Measurements from ENCODE around the gene ZMYND10.
A peak's percentile ranks its signal among the peaks of the same experiment; 100 is the strongest.

The ZMYND10 gene

GRCh38 chr3:50298836-50299637, 46.5 kb downstream of the ZMYND10 start, which contains the start of the genes HYAL3 and NAA80:
Gene HYAL3, minus strand, starts transcription at chr3:50299405. Its CDS starts 3,803 bp downstream, at chr3:50295602.
Gene NAA80, minus strand, starts transcription at chr3:50299405. Its CDS starts 1,942 bp downstream, at chr3:50297463.
- peak within 1 kb of the TSS; percentile 68 for H3K4me3 ChIP-seq (ENCODE audit: control insufficient read depth, low read depth, low read length)
- TF ChIP-seq CTCF (IDR thresholded peaks at IDR 0.05; ENCODE audit: control insufficient read depth, insufficient read depth, low read depth, low read length, missing control alignments): peak; percentile 8
- DNase-seq (ENCODE audit: low read depth): peak; percentile 98

DNA sequence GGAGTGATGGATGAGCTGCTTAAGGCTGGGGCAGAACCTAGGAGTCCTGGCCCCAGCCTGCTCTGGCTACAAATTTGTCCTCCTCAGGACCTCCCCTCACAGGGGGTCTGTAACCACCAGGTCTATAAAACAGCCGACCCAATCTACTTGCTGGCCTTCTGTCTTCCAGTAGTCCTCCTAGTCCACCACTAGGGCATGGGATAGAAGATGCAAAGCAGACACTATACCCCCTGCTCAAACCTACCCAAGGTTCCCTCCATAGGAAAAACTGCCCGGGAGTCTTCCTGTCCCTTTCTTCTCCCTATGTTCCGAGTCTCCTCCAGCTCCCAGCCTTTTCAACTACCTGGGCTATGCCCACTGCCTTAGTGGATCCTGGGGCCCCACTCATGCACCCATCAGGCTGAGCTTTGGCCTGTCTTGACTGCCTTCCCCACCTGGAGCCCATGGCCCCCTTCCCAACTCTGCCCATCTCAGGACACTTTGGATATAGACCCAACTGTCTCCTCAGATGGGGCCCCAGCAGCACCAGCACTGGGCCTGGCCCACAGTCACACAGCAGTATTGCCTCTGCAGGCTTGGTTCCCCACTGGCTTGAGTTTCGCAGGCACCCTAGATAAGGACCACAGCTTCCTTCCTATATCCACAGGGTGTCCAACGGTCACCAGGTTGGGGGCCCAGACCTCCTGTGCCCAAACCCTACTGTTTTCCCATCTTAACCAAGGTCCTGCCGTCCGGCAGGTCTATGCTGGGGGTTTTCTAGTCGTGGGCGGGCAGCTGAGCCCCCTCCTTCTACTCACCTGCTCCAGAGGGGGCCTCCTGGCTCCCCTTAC, 47.4 kb downstream of the ZMYND10 start:
- peak overlapping the region; percentile 68 for H3K4me3 ChIP-seq (ENCODE audit: control insufficient read depth, low read depth, low read length)
- TF ChIP-seq CTCF (IDR thresholded peaks at IDR 0.05; ENCODE audit: control insufficient read depth, insufficient read depth, low read depth, low read length, missing control alignments): no peak
- DNase-seq (ENCODE audit: low read depth): no peak

DNA sequence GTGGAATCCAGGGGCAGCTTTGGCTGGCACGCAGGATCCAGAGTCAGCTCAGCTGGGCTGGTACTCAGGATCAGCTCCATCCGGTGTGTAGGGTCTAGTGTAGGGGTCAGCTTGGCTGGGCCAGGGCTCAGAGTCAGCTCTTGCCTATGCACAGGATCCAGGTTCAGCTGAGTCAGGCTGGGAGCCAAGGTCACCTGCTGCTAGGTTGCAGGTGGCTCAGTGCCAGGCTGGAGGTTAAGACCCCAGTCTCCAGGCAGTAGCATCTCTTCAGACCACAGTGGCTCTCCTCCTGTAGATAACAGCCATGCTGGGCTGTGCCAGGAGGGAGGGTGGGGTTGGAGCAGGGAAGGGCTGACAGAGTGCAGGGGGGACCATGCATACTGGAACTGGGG, 48.2 kb downstream of the ZMYND10 start:
- TF ChIP-seq CTCF (IDR thresholded peaks at IDR 0.05; ENCODE audit: control insufficient read depth, insufficient read depth, low read depth, low read length, missing control alignments): no peak
- no peak overlapping the region for H3K4me3 ChIP-seq (ENCODE audit: control insufficient read depth, low read depth, low read length)
- no peak for DNase-seq (ENCODE audit: low read depth)

DNA sequence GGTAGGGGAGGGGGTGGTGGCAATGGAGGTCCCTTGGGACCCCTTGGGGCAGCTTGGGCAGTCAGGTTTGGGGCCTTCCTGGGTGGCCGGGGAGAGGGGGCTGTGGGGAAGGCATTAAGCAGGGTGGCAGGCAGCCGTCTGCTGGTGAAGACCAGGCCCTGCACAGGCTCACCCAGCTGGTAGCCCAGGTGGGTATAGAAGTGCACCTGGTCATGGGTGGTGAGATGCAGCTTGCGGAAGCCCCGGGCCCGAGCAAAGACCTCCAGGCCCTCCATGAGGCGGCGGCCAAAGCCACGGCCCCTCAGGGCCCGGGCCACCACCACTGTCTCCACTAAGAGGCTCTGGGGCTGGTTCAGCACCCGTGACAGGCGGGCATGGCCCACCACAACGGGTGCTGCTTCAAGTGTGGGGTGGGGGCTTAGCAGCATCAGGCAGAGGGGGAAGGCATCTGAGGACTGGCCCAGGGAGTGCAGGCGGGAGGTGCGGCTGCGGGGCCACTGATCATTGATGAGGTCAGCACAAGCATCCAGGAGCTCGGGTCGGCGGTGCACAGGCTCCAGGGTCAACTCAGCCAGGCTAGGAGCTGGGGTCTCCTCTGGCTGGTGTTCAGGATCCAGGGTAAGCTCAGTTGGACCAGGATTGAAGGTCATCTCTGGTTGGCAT, 48.7 kb downstream of the ZMYND10 start:
- no peak for TF ChIP-seq CTCF (IDR thresholded peaks at IDR 0.05; ENCODE audit: control insufficient read depth, insufficient read depth, low read depth, low read length, missing control alignments)
- no peak for DNase-seq (ENCODE audit: low read depth)
- no peak overlapping the region for H3K4me3 ChIP-seq (ENCODE audit: control insufficient read depth, low read depth, low read length)

DNA sequence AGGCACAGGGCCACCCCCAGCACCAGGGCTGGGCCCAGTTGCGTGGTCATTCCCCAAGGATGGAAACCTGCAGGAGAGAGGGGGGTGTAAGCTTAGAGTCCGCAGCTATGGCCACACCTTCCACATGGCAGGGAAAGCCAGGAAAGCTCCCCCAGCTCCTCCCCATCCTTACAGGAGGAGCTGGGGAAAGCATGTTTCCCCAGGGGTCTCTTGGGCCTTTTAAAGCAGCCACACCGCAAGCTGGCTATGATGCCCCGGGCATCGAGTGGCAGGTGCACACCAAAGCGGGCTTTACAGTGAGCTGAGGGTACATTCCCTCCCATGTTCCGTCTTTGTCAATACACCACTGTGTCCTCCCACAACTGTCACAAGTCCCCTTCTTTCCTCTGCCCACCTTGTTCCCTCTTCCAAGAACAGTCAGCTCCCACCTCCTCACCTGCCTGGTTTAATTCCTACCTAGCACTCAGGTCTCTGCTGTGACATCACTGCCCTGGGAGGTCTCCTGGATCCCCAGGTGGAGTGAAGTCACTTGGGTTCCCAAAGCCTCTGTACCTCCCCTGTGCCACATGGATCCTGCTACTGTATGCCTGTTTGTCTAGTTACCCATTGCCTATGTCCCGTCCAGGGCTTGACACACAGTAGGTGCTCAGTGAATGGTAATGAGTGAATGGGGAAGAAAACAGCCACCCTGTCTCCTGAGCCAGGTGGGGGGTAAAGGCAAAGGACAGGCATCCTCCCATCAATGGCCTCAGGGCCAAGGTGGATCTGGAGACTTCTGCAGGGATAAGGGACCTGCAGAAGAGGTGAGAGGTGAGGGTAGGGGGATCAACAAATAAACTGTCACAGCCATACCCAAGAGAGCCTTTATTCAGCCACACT, 49.7 kb downstream of the ZMYND10 start:
- H3K4me3 ChIP-seq (ENCODE audit: control insufficient read depth, low read depth, low read length): no peak overlapping the region
- DNase-seq (ENCODE audit: low read depth): no peak
- no peak for TF ChIP-seq CTCF (IDR thresholded peaks at IDR 0.05; ENCODE audit: control insufficient read depth, insufficient read depth, low read depth, low read length, missing control alignments)
